PFSK-1 (cell line): Measurements from ENCODE around the gene RCOR3.

ENCODE experiments used
- POLR2AphosphoS5 ChIP-seq: IDR thresholded peaks from 2 replicates; pipeline ENCODE4 v1.6.1; 2012; ENCODE audit warnings: low read depth, mild to moderate bottlenecking, control low read depth, low read length, moderate library complexity
- SIN3A ChIP-seq: IDR thresholded peaks from 2 replicates; pipeline ENCODE4 v1.6.1; 2012; ENCODE audit warnings: mild to moderate bottlenecking, low read length, moderate library complexity, borderline replicate concordance; ENCODE audit not compliant: insufficient read depth

GRCh38 chr1:211349741-211350140 lies 90.6 kb downstream of the RCOR3 start:
- TF ChIP-seq POLR2AphosphoS5 = no peak
- no peak for TF ChIP-seq SIN3A
